ENCODE data around the gene MAP4K3. TPM values are rescaled to one million over a fixed set of nuclear protein-coding genes. Genes with fewer than 3 reads are reported as not detected.

MAP4K3 gene
- total RNA-seq, 1 experiment from 2014 or later: 35.5 TPM

DNA sequence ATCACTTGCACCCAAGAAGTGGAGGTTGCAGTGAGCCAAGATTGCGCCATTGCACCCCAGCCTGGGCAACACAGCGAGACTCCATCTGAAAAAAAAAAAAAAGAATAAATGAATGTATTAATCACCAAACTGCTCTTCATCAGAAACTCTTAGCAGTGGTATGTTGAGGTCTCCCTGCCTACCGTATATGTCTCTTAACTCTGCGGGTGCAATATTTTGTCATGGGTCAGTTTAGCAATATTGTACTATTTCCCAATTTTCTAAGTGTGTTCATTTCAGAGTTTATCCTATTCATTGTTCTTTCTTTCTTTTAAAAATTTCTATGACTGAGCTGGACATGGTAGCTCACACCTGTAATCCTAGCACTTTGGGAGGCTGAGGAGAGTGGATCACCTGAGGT, 37.9 kb upstream of the MAP4K3 start:
- Histone ChIP-seq H3K4me3 (ENCODE audit: low read depth, low read length, poor library complexity, severe bottlenecking) (no peak overlapping the region), H3K27ac (ENCODE audit: low read depth, low read length, poor library complexity, severe bottlenecking) (no peak overlapping the region), H3K27me3 (replicated peaks; ENCODE audit: insufficient read depth, low read depth, low read length, poor library complexity) (no peaks in the 10 kb centered on the region), H3K4me1 (ENCODE audit: insufficient read depth, low read length, poor library complexity, severe bottlenecking) (peaks cover 5% of the 10 kb centered on the region), H3K9me3 (ENCODE audit: low read depth, low read length, poor library complexity, severe bottlenecking) (no peaks in the 10 kb centered on the region), H3K36me3 (ENCODE audit: insufficient read depth, low read length, poor library complexity, severe bottlenecking) (no peaks in the 10 kb centered on the region)
- TF ChIP-seq, protein P1, sequence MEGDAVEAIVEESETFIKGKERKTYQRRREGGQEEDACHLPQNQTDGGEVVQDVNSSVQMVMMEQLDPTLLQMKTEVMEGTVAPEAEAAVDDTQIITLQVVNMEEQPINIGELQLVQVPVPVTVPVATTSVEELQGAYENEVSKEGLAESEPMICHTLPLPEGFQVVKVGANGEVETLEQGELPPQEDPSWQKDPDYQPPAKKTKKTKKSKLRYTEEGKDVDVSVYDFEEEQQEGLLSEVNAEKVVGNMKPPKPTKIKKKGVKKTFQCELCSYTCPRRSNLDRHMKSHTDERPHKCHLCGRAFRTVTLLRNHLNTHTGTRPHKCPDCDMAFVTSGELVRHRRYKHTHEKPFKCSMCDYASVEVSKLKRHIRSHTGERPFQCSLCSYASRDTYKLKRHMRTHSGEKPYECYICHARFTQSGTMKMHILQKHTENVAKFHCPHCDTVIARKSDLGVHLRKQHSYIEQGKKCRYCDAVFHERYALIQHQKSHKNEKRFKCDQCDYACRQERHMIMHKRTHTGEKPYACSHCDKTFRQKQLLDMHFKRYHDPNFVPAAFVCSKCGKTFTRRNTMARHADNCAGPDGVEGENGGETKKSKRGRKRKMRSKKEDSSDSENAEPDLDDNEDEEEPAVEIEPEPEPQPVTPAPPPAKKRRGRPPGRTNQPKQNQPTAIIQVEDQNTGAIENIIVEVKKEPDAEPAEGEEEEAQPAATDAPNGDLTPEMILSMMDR (conservative IDR thresholded peaks at IDR 0.05; ENCODE audit: low read depth, low read length): no peak
- no peak for TF ChIP-seq EZH2 (IDR thresholded peaks at IDR 0.05; ENCODE audit: borderline replicate concordance, low read depth, low read length, poor library complexity, severe bottlenecking)
- no peak for DNase-seq (ENCODE audit: low spot score)
- intact Hi-C loops (cut with micrococcal nuclease; ENCODE audit: unreplicated experiment): no loop called here
- ChIA-PET CTCF (no interaction called here), POLR2A (ENCODE audit: low non-redundant PET) (no interaction called here)
- BruUV-seq (replicated peaks): no TSS peak

DNA sequence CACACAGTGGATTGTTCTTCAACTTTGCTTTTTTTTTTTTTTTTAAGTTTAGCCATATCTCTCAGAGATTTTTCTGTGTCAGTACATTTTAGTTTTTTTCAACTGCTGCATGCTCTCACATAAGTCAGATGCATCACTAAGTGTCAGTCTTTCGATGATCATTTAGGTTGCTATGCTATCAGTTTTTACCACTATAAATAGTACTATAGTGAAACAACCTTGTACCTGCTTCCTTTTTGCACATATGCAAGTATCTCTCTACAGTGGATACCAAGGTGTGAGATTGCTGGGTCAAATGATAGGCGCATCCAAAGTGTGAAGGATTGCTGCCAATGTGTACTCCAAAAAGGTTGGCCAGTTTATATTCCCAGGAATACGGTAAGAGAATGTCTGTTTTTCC, 33.5 kb upstream of the MAP4K3 start:
- Histone ChIP-seq H3K27me3 (replicated peaks; ENCODE audit: insufficient read depth, low read depth, low read length, poor library complexity) (no peaks in the 10 kb centered on the region), H3K27ac (ENCODE audit: low read depth, low read length, poor library complexity, severe bottlenecking) (no peak overlapping the region), H3K36me3 (ENCODE audit: insufficient read depth, low read length, poor library complexity, severe bottlenecking) (no peaks in the 10 kb centered on the region), H3K9me3 (ENCODE audit: low read depth, low read length, poor library complexity, severe bottlenecking) (no peaks in the 10 kb centered on the region), H3K4me1 (ENCODE audit: insufficient read depth, low read length, poor library complexity, severe bottlenecking) (no peaks in the 10 kb centered on the region), H3K4me3 (ENCODE audit: low read depth, low read length, poor library complexity, severe bottlenecking) (no peak overlapping the region)
- intact Hi-C loops (cut with micrococcal nuclease; ENCODE audit: unreplicated experiment): no loop called here
- BruUV-seq (replicated peaks): no TSS peak
- CTCF ChIA-PET: no interaction called here
- no peak for DNase-seq (ENCODE audit: low spot score)
- TF ChIP-seq, protein P1 (conservative IDR thresholded peaks at IDR 0.05; ENCODE audit: low read depth, low read length): no peak
- TF ChIP-seq EZH2 (IDR thresholded peaks at IDR 0.05; ENCODE audit: borderline replicate concordance, low read depth, low read length, poor library complexity, severe bottlenecking): no peak
- POLR2A ChIA-PET (ENCODE audit: low non-redundant PET): no interaction called here

DNA sequence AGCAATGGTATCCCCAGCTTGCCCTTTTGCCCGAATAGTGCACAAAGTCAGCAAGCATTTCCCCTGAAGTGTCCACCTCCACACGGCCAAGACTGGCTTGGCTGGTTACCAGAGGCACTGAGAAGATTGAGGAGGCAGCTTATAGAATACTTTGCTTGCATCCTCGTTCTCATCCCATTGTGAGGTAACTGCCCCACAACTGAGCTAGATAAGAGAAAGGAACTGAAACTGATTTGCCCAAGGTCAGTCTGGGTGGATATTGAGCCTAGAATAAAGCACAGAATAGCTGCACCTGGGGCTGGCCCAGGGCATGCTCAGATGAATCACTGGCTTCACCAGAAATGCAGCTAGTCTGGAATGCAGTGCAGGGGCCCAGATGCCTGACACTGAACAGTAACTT, 32.7 kb upstream of the MAP4K3 start:
- intact Hi-C loops (cut with micrococcal nuclease; ENCODE audit: unreplicated experiment): no loop called here
- CTCF ChIA-PET: no interaction called here
- H3K27ac ChIP-seq (ENCODE audit: low read depth, low read length, poor library complexity, severe bottlenecking): no peak overlapping the region
- DNase-seq (ENCODE audit: low spot score): no peak
- H3K4me1 ChIP-seq (ENCODE audit: insufficient read depth, low read length, poor library complexity, severe bottlenecking): no peaks in the 10 kb centered on the region
- no peaks in the 10 kb centered on the region for H3K36me3 ChIP-seq (ENCODE audit: insufficient read depth, low read length, poor library complexity, severe bottlenecking)
- H3K9me3 ChIP-seq (ENCODE audit: low read depth, low read length, poor library complexity, severe bottlenecking): no peaks in the 10 kb centered on the region
- BruUV-seq (replicated peaks): no TSS peak
- H3K27me3 ChIP-seq (replicated peaks; ENCODE audit: insufficient read depth, low read depth, low read length, poor library complexity): no peaks in the 10 kb centered on the region
- TF ChIP-seq, protein P1 (conservative IDR thresholded peaks at IDR 0.05; ENCODE audit: low read depth, low read length): no peak
- no peak for TF ChIP-seq EZH2 (IDR thresholded peaks at IDR 0.05; ENCODE audit: borderline replicate concordance, low read depth, low read length, poor library complexity, severe bottlenecking)
- no peak overlapping the region for H3K4me3 ChIP-seq (ENCODE audit: low read depth, low read length, poor library complexity, severe bottlenecking)
- POLR2A ChIA-PET (ENCODE audit: low non-redundant PET): no interaction called here

All from A673 (cell line).